GM15510 (cell line): Measurements from ENCODE around the gene SEC11A.

Experiments used
- POLR2A ChIP-seq: IDR thresholded peaks from 3 replicates; pipeline ENCODE4 v1.6.1; 2011; ENCODE audit warnings: borderline replicate concordance; ENCODE audit not compliant: insufficient read length; ENCODE audit errors: extremely low read depth

SEC11A gene

GRCh38 chr15:84643838-84644237 is 72.1 kb downstream of the SEC11A start:
- TF ChIP-seq POLR2A = no peak

GRCh38 chr15:84638103-84638502 is 77.8 kb downstream of the SEC11A start:
- TF ChIP-seq POLR2A = no peak

- no peak for TF ChIP-seq POLR2A
Measured at GRCh38 chr15:84634228-84634837, 81.6 kb downstream of the SEC11A start.

GRCh38 chr15:84633311-84634227 is 82.4 kb downstream of the SEC11A start:
- TF ChIP-seq POLR2A = no peak

- no peak for TF ChIP-seq POLR2A
Measured at GRCh38 chr15:84631706-84632272, 84.2 kb downstream of the SEC11A start.

- TF ChIP-seq POLR2A = no peak
Measured at GRCh38 chr15:84629033-84629432, 86.9 kb downstream of the SEC11A start.

GRCh38 chr15:84625123-84625522 is 90.8 kb downstream of the SEC11A start:
- TF ChIP-seq POLR2A = no peak

GRCh38 chr15:84624359-84624758 is 91.6 kb downstream of the SEC11A start:
- TF ChIP-seq POLR2A = no peak

GRCh38 chr15:84621358-84621979 is 94.5 kb downstream of the SEC11A start:
- no peak for TF ChIP-seq POLR2A

GRCh38 chr15:84620626-84621025 is 95.3 kb downstream of the SEC11A start:
- no peak for TF ChIP-seq POLR2A
